ENCODE measurements around the gene RNF126. TPM values are rescaled to one million over a fixed set of nuclear protein-coding genes. Genes with fewer than 3 reads are reported as not detected.

Gene RNF126
- polyA plus RNA-seq, 1 donor (not counting 4 experiments of a cell fraction or from before 2014, with no cell fraction given), result 8.2 TPM

GRCh38 chr19:602391-603301 is 60.4 kb downstream of the RNF126 start:
- dilution Hi-C loops (cut with MboI; ENCODE audit: extremely low pct_ligation_motif_present, low sequenced_read_pairs), result no loop called here
- H4K20me1 ChIP-seq (ENCODE audit: control insufficient read depth, extremely low read depth, insufficient read depth, low read length), result no peaks in the 10 kb centered on the region
- no peaks in the 10 kb centered on the region for H3K79me2 ChIP-seq (ENCODE audit: control insufficient read depth, insufficient read depth, low read length)
- H2AFZ ChIP-seq (ENCODE audit: control insufficient read depth, low read length), result no peak overlapping the region
- no peak overlapping the region for H3K4me2 ChIP-seq (ENCODE audit: control insufficient read depth, extremely low read depth, insufficient read depth, low read depth, low read length)
- no peaks in the 10 kb centered on the region for H3K9me1 ChIP-seq (ENCODE audit: control insufficient read depth, extremely low read depth, insufficient read depth, low read length)
- no peaks in the 10 kb centered on the region for H3K36me3 ChIP-seq (ENCODE audit: control insufficient read depth in 2 of 2, extremely low read depth in 1 of 2, insufficient read depth in 2 of 2, low read length in 2 of 2)
- H3K27me3 ChIP-seq (ENCODE audit: control insufficient read depth, extremely low read depth, insufficient read depth, low read length), result peaks cover 3% of the 10 kb centered on the region
- no peak for TF ChIP-seq EZH2 (IDR thresholded peaks at IDR 0.05; ENCODE audit: low read length)
- TF ChIP-seq, protein P1, sequence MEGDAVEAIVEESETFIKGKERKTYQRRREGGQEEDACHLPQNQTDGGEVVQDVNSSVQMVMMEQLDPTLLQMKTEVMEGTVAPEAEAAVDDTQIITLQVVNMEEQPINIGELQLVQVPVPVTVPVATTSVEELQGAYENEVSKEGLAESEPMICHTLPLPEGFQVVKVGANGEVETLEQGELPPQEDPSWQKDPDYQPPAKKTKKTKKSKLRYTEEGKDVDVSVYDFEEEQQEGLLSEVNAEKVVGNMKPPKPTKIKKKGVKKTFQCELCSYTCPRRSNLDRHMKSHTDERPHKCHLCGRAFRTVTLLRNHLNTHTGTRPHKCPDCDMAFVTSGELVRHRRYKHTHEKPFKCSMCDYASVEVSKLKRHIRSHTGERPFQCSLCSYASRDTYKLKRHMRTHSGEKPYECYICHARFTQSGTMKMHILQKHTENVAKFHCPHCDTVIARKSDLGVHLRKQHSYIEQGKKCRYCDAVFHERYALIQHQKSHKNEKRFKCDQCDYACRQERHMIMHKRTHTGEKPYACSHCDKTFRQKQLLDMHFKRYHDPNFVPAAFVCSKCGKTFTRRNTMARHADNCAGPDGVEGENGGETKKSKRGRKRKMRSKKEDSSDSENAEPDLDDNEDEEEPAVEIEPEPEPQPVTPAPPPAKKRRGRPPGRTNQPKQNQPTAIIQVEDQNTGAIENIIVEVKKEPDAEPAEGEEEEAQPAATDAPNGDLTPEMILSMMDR (optimal IDR thresholded peaks at IDR 0.05 in 1 of 3, IDR thresholded peaks at IDR 0.05 in 1 of 3, conservative IDR thresholded peaks at IDR 0.05 in 1 of 3; ENCODE audit: extremely low read depth in 1 of 3, insufficient read depth in 2 of 3, low read length in 3 of 3), result no peak
- H3K9me3 ChIP-seq (ENCODE audit: control insufficient read depth, low read depth, low read length), result no peaks in the 10 kb centered on the region
- no peak for DNase-seq (ENCODE audit: low read depth, low spot score)
- H3K4me1 ChIP-seq (ENCODE audit: control insufficient read depth, extremely low read depth, insufficient read depth, low read length), result no peaks in the 10 kb centered on the region
- H3K27ac ChIP-seq (ENCODE audit: control insufficient read depth, insufficient read depth, low read length), result no peak overlapping the region
- no peak overlapping the region for H3K4me3 ChIP-seq (ENCODE audit: control insufficient read depth in 2 of 3, extremely low read depth in 1 of 3, insufficient read depth in 2 of 3, low read depth in 1 of 3, low read length in 3 of 3)
- FAIRE-seq, result no peak
- H3K9ac ChIP-seq (ENCODE audit: control insufficient read depth, extremely low read depth, insufficient read depth, low read length), result no peak overlapping the region

DNA sequence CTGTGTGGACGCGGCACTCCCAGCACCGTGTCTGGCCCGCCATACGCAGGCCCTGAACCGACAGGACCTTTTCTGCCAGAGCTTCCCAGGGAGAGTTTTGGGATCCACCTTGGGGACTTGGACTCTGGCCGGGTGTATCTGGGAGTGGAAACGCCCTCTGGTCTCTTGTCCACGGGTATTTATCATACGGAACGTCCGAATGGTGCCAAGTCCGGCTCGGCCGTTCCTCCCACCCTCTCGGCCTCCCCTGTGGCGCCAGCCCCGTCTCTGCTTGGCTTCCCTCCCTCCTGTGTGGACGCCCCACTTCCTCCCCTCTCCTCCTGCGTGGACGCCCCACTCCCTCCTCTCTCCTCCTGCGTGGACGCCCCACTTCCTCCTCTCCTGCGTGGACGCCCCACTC is 61.2 kb downstream of the RNF126 start:
- H3K27ac ChIP-seq (ENCODE audit: control insufficient read depth, insufficient read depth, low read length), result no peak overlapping the region
- H3K9ac ChIP-seq (ENCODE audit: control insufficient read depth, extremely low read depth, insufficient read depth, low read length), result no peak overlapping the region
- peaks cover 2% of the 10 kb centered on the region for H4K20me1 ChIP-seq (ENCODE audit: control insufficient read depth, extremely low read depth, insufficient read depth, low read length)
- FAIRE-seq (no peak), DNase-seq (ENCODE audit: low read depth, low spot score) (no peak)
- H3K27me3 ChIP-seq (ENCODE audit: control insufficient read depth, extremely low read depth, insufficient read depth, low read length), result peaks cover 3% of the 10 kb centered on the region
- H3K36me3 ChIP-seq (ENCODE audit: control insufficient read depth in 2 of 2, extremely low read depth in 1 of 2, insufficient read depth in 2 of 2, low read length in 2 of 2), result no peaks in the 10 kb centered on the region
- no peak overlapping the region for H3K4me2 ChIP-seq (ENCODE audit: control insufficient read depth, extremely low read depth, insufficient read depth, low read depth, low read length)
- no peaks in the 10 kb centered on the region for H3K79me2 ChIP-seq (ENCODE audit: control insufficient read depth, insufficient read depth, low read length)
- no peak for TF ChIP-seq EZH2 (IDR thresholded peaks at IDR 0.05; ENCODE audit: low read length)
- TF ChIP-seq, protein P1 (optimal IDR thresholded peaks at IDR 0.05 in 1 of 3, IDR thresholded peaks at IDR 0.05 in 1 of 3, conservative IDR thresholded peaks at IDR 0.05 in 1 of 3; ENCODE audit: extremely low read depth in 1 of 3, insufficient read depth in 2 of 3, low read length in 3 of 3), result no peak
- no peak overlapping the region for H2AFZ ChIP-seq (ENCODE audit: control insufficient read depth, low read length)
- no peaks in the 10 kb centered on the region for H3K4me1 ChIP-seq (ENCODE audit: control insufficient read depth, extremely low read depth, insufficient read depth, low read length)
- no peaks in the 10 kb centered on the region for H3K9me3 ChIP-seq (ENCODE audit: control insufficient read depth, low read depth, low read length)
- no peak overlapping the region for H3K4me3 ChIP-seq (ENCODE audit: control insufficient read depth in 2 of 3, extremely low read depth in 1 of 3, insufficient read depth in 2 of 3, low read depth in 1 of 3, low read length in 3 of 3)
- dilution Hi-C loops (cut with MboI; ENCODE audit: extremely low pct_ligation_motif_present, low sequenced_read_pairs), result no loop called here
- H3K9me1 ChIP-seq (ENCODE audit: control insufficient read depth, extremely low read depth, insufficient read depth, low read length), result no peaks in the 10 kb centered on the region
